ENCODE measurements around the gene EPB41L4A. TPM values are rescaled to one million over a fixed set of nuclear protein-coding genes. Genes with fewer than 3 reads are reported as not detected.

The EPB41L4A gene
- total RNA-seq, 4 donors from 2014 or later = 12.4 to 51.4 (median 23.0) TPM

GRCh38 chr5:112165399-112165798 is 253.7 kb downstream of the EPB41L4A start:
- no peak for TF ChIP-seq CTCF (IDR thresholded peaks at IDR 0.05; ENCODE audit: low read depth)

DNA sequence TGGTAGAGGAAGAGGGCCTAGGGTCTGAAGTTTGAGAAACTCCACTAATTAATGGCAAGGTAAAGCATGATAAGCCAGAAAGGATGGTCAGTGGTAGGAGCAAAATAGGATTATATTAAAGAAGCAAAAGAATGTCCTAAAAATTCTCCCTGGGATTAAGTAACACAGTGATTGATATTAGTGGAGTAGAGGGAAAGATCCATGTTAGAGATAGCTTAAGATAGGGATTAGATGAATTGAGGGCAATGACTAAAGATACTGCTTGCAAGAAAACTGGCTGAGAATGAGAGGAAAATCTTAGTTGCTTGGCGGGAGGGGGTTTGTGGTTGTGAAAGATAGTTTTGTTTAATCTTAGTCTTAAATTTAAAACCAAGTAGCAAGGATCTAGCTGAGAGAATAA is 255.6 kb downstream of the EPB41L4A start:
- no peak for TF ChIP-seq CTCF (IDR thresholded peaks at IDR 0.05; ENCODE audit: low read depth)

DNA sequence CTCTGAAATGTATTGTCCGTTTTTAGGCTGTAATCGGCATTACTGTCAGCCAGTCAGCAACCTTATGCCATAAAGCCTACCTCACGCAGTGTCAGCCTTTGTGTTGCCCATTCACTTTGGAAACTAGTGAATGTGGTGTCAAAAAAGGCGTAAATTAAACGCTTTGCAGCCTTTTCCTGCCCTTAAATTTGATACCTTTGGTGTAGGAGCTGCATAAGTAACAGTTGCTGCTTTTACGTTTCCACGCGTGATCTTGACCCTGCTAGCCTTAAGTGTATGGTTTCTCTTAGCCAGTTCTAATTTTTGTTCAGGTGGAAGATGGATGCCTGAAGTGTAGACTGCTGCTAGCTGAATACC is 257.7 kb downstream of the EPB41L4A start:
- TF ChIP-seq CTCF (IDR thresholded peaks at IDR 0.05; ENCODE audit: low read depth) = no peak

DNA sequence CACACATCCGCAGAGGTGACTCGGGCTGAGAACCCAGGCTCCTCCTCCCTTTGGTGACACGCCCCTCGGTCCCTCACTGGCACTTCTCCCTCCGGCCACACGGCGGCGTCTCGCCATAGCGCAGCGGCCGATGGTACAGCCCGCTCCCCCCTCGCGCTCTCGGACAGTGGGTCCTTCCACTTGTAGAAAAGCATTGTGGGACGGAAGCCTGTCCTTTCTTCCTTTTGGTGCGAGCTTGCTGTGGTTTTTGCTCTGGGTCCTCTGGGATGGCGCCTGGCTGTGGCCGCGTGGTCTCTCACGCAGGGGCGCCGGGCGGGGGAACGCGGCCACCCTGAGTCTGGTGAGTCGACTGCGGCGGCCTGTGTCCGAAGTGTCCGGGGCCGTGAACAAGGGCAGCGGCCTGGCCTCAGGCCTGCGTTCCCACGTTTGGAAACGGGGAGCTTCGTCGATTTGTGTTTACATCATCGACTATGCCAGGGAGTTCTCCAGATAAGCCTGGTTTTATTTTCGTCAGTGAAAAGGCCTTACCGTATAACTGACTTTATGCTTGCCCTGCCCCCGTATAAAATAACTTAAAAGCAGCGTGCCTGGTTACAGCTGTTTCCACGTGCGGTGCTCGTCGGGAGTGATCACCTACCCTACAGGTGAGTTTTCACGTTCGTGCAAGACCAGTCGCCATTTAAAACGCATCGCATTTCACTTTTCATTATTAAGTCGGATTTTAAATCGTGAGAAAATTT is 258.3 kb downstream of the EPB41L4A start:
- TF ChIP-seq CTCF (IDR thresholded peaks at IDR 0.05; ENCODE audit: low read depth) = no peak

DNA sequence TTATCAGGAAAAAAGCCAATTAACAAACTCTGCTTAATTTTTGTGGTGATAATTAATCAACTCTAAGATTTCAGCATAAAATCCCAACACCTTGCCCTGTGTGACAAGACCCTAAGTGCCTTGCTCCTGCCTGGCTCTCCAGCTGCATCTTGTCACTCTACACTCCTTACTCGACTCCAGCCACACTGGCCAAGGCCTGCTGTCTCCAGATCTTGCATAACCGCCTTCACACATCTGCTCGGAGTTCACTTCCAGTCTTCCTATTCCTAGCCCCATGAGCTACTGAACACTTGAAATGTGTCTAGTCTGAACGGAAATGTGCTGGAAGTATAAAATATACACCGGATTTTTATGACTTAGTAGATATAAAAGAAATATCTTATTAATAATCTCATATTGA is 259.6 kb downstream of the EPB41L4A start:
- no peak for TF ChIP-seq CTCF (IDR thresholded peaks at IDR 0.05; ENCODE audit: low read depth)

GRCh38 chr5:112156211-112156610 is 262.9 kb downstream of the EPB41L4A start:
- TF ChIP-seq CTCF (IDR thresholded peaks at IDR 0.05; ENCODE audit: low read depth) = no peak

DNA sequence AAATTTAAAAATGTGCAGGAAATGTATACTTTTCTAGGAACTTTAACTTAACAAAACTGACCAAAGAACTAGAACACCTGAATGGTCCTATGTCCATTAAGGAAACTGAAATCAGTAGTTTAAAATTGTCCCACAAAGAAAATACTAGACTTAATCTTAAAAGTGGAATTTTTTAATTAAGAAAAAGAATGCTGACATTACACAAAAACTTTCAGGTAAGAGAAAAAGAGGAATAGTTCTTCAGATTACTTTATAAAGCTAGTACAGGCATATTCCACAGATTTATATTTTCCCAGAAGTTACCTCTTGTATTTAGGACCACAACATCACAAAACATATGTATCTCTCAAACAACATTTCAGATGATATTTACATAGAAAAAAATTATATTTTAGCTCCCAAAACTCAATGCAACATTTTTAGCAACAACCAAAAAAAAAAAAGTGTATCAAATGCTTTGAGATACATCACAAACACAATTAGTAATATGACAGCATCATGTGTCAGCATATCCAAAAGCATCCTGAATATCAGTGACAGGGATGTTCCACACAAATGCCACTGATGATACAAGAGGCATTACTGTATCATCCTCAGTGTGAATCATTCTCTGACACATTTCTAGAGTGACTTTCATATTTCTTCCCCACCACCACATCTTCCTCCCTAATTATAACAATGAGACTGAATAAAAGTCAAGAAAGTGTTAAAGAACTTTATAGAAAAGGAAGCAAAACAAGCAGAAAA is 264.0 kb downstream of the EPB41L4A start:
- no peak for TF ChIP-seq CTCF (IDR thresholded peaks at IDR 0.05; ENCODE audit: low read depth)

Measured in subcutaneous adipose tissue (tissue), 4 donors.